Amygdala (tissue), 56 donors: ENCODE data around the gene CANT1.

Experiments
- DNase-seq, 56 donors: peaks; one replicate each; lab custom pipeline; 2025; lab: John Stamatoyannopoulos, UW

The CANT1 gene

GRCh38 chr17:79009397-79010303 is at the start of gene CANT1:
Gene CANT1, minus strand, starts transcription at chr17:79009764. Its CDS starts 12,142 bp downstream, at chr17:78997622.
- peak in 47 of 56 donors; percentile 31 to 86 (median 68) for DNase-seq

GRCh38 chr17:79057737-79058385 is 48.3 kb upstream of the CANT1 start:
- DNase-seq: no peak

- no peak for DNase-seq
Observed at GRCh38 chr17:79055197-79055596, 45.6 kb upstream of the CANT1 start.

GRCh38 chr17:79054200-79054960 is 44.8 kb upstream of the CANT1 start:
- DNase-seq: no peak

- no peak for DNase-seq
Observed at GRCh38 chr17:79053251-79053925, 43.8 kb upstream of the CANT1 start.

- DNase-seq: no peak
Observed at GRCh38 chr17:79052131-79052530, 42.6 kb upstream of the CANT1 start.

- DNase-seq: no peak
Observed at GRCh38 chr17:79051306-79051705, 41.7 kb upstream of the CANT1 start.

- no peak for DNase-seq
Observed at GRCh38 chr17:79050551-79050950, 41.0 kb upstream of the CANT1 start.

GRCh38 chr17:79049821-79050220 is 40.3 kb upstream of the CANT1 start:
- DNase-seq: no peak

GRCh38 chr17:79048826-79049755 is 39.5 kb upstream of the CANT1 start:
- no peak for DNase-seq

- no peak for DNase-seq
Observed at GRCh38 chr17:79047923-79048825, 38.6 kb upstream of the CANT1 start.

GRCh38 chr17:79047291-79047920 is 37.8 kb upstream of the CANT1 start:
- DNase-seq: no peak

- no peak for DNase-seq
Observed at GRCh38 chr17:79046916-79047280, 37.3 kb upstream of the CANT1 start.

- DNase-seq: no peak
Observed at GRCh38 chr17:79046197-79046915, 36.8 kb upstream of the CANT1 start.

- peak in 47 of 56 donors; percentile 5 to 84 (median 44) for DNase-seq
Observed at GRCh38 chr17:79045842-79046196, 36.3 kb upstream of the CANT1 start.

GRCh38 chr17:79045001-79045729 is 35.6 kb upstream of the CANT1 start:
- DNase-seq: no peak

GRCh38 chr17:79044462-79044861 is 34.9 kb upstream of the CANT1 start:
- no peak for DNase-seq
